SU-DHL-6 (cell line): ENCODE results near the gene CGB1.
"Not testable (repeated sequence)": the region's sequence is repeated elsewhere in the genome, so short reads cannot be mapped to it uniquely, and the experiment has no call there.

Experiments
- H2AFZ ChIP-seq: fragments of 200-600 bp; sonication (generic); 2 replicates; pipeline ENCODE4 v1.6.1; 2014; ENCODE audit warnings: low read depth, mild to moderate bottlenecking, moderate library complexity, mixed read lengths, antibody characterized with exemption, low read length; ENCODE audit not compliant: severe bottlenecking
- H3F3A ChIP-seq: fragments of 200-600 bp; shearing (Covaris generic); 2 replicates; pipeline ENCODE4 v1.6.0; 2016; ENCODE audit warnings: antibody characterized with exemption, mild to moderate bottlenecking; ENCODE audit not compliant: insufficient read depth
- H3K27ac ChIP-seq: fragments of 200-600 bp; sonication (generic); 2 replicates; pipeline ENCODE4 v1.5.1; 2016; ENCODE audit warnings: low read depth, mild to moderate bottlenecking, low read length, moderate library complexity, mixed read lengths
- H3K27me3 ChIP-seq: fragments of 200-600 bp; sonication (generic), shearing (Covaris generic); 2 replicates; pipeline ENCODE4 v1.6.0; 2014; ENCODE audit warnings: mild to moderate bottlenecking, low read length
- H3K36me3 ChIP-seq: fragments of 200-600 bp; sonication (generic); 2 replicates; pipeline ENCODE4 v1.6.1; 2014; ENCODE audit warnings: mild to moderate bottlenecking, low read length, mixed read lengths
- H3K4me2 ChIP-seq: fragments of 300-600, 200-600 bp; shearing (Covaris generic), sonication (generic); 2 replicates; pipeline ENCODE4 v1.6.0; 2014; ENCODE audit warnings: low read length, low read depth, mild to moderate bottlenecking; ENCODE audit not compliant: poor library complexity, severe bottlenecking
- H3K4me3 ChIP-seq: fragments of 200-600 bp; sonication (generic); 2 replicates; pipeline ENCODE4 v1.5.1; 2014; ENCODE audit warnings: antibody characterized with exemption, low read length, mild to moderate bottlenecking, mixed read lengths; ENCODE audit not compliant: insufficient read depth, poor library complexity, severe bottlenecking
- H3K79me2 ChIP-seq: fragments of 200-600 bp; sonication (generic); 2 replicates; pipeline ENCODE4 v1.6.1; 2014; ENCODE audit warnings: mild to moderate bottlenecking, low read length, moderate library complexity; ENCODE audit not compliant: insufficient read depth
- H3K9ac ChIP-seq: fragments of 200-600 bp; sonication (generic); 2 replicates; pipeline ENCODE4 v1.7.0; 2014; ENCODE audit warnings: mild to moderate bottlenecking, low read length
- H3K9me2 ChIP-seq: fragments of 200-600 bp; sonication (generic); replicated peaks from 2 replicates; pipeline ENCODE4 v1.6.1; 2014; ENCODE audit warnings: low read length; ENCODE audit not compliant: insufficient read depth
- H3K9me3 ChIP-seq: fragments of 200-600 bp; sonication (generic); 2 replicates; pipeline ENCODE4 v1.6.1; 2014; ENCODE audit warnings: low read length, mixed read lengths; ENCODE audit not compliant: insufficient read depth
- H4K20me1 ChIP-seq: fragments of 200-600 bp; sonication (generic); 2 replicates; pipeline ENCODE4 v1.6.1; 2014; ENCODE audit warnings: low read depth, mild to moderate bottlenecking, antibody characterized with exemption, low read length, moderate library complexity, mixed read lengths
- EZH2phosphoT487 ChIP-seq: fragments of 200-600 bp; sonication (generic), shearing (Covaris generic); conservative IDR thresholded peaks from 2 replicates; pipeline ENCODE4 v1.6.1; 2018; ENCODE audit warnings: mild to moderate bottlenecking, antibody characterized with exemption, low read length, moderate library complexity, mixed read lengths
- TF ChIP-seq, protein P1 (sequence below): fragments of 200-600 bp; sonication (generic); IDR thresholded peaks from one replicate; pipeline ENCODE4 v1.5.1; 2017; ENCODE audit warnings: antibody characterized with exemption, mild to moderate bottlenecking, low read length, moderate library complexity; ENCODE audit not compliant: insufficient read depth, poor library complexity, severe bottlenecking

The CGB1 gene

DNA sequence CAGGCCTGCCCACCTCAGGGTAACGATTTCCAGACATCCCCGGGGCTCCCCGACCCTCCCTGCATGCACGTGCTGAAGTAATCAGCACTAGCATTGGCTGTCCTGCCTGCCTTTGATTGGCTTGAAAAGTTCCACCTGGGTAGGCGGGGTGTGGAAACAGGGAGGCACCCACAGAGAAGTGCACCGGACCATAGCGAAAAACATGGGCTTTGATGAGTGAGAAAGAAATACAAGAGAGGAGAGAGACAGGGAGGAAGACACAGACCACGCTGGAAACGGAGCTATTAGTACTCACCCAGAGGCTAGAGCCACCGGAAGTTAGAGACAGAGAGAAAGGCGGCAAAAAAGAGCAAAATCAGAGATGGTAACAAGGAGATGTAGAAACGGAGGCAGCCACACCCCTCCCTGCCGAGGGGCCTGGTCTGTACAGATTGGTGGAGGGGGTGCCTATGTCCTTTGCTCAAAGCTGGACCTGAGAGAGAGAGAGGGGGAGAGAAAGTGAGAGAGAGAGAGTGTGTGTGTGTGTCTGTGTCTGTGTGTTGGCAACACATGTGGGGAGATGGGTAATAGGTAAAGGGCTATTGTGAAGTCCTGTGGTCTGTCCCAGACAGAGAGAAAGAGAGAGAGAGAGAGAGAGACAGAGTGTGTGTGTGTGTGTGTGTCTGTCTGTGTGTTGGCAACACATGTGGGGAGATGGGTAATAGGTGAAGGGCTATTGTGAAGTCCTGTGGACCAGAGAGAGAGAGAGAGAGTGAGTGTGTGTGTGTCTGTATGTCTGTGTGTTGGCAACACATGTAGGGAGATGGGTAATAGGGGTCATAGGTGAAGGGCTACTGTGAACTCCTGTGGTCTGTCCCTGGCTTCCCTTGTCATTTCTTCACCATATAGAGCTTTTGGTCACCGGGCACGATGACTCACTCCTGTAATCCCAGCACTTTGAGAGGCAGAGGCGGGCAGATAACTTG, 15.5 kb downstream of the CGB1 start:
- no peaks in the 10 kb centered on the region for H3F3A ChIP-seq
- no peak overlapping the region for H3K4me3 ChIP-seq
- no peaks in the 10 kb centered on the region for H3K9me2 ChIP-seq
- no peaks in the 10 kb centered on the region for H3K79me2 ChIP-seq
- H3K36me3 ChIP-seq, result no peaks in the 10 kb centered on the region
- H3K9ac ChIP-seq, result no peak overlapping the region
- H3K27me3 ChIP-seq, result no peaks in the 10 kb centered on the region
- H4K20me1 ChIP-seq, result no peaks in the 10 kb centered on the region
- H2AFZ ChIP-seq, result peak overlapping the region; percentile 27
- no peak overlapping the region for H3K27ac ChIP-seq
- H3K4me2 ChIP-seq, result peak overlapping the region; percentile 11
- no peak for TF ChIP-seq EZH2phosphoT487
- TF ChIP-seq, protein P1, sequence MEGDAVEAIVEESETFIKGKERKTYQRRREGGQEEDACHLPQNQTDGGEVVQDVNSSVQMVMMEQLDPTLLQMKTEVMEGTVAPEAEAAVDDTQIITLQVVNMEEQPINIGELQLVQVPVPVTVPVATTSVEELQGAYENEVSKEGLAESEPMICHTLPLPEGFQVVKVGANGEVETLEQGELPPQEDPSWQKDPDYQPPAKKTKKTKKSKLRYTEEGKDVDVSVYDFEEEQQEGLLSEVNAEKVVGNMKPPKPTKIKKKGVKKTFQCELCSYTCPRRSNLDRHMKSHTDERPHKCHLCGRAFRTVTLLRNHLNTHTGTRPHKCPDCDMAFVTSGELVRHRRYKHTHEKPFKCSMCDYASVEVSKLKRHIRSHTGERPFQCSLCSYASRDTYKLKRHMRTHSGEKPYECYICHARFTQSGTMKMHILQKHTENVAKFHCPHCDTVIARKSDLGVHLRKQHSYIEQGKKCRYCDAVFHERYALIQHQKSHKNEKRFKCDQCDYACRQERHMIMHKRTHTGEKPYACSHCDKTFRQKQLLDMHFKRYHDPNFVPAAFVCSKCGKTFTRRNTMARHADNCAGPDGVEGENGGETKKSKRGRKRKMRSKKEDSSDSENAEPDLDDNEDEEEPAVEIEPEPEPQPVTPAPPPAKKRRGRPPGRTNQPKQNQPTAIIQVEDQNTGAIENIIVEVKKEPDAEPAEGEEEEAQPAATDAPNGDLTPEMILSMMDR, result no peak
- H3K9me3 ChIP-seq, result no peaks in the 10 kb centered on the region

DNA sequence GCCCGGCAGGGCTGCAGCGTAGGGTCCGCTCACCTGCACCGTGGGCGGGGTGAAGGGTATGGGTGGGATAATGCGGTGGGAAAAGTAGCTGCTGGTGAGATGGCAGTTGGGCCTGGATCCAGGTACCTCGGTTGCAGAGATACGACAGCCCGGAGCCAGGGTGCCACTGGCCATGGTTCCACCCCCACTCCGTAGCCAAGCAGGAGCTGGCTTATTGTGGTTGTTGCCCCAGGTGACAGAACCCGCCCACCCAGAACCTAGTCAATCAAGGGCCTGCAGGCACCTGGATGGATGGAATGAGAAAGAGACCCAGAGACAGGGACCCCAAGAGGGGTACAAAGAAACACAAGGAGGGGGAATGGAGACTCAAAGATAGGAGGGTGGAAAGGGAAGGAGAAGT, 16.4 kb downstream of the CGB1 start:
- Histone ChIP-seq H3K27ac (no peak overlapping the region), H3K36me3 (no peaks in the 10 kb centered on the region), H2AFZ (no peak overlapping the region), H3K4me3 (no peak overlapping the region), H4K20me1 (no peaks in the 10 kb centered on the region), H3K9me2 (no peaks in the 10 kb centered on the region), H3K9me3 (no peaks in the 10 kb centered on the region), H3K4me2 (no peak overlapping the region), H3K27me3 (no peaks in the 10 kb centered on the region), H3F3A (no peaks in the 10 kb centered on the region), H3K9ac (no peak overlapping the region), H3K79me2 (no peaks in the 10 kb centered on the region)
- TF ChIP-seq EZH2phosphoT487, result no peak
- TF ChIP-seq, protein P1, result no peak

DNA sequence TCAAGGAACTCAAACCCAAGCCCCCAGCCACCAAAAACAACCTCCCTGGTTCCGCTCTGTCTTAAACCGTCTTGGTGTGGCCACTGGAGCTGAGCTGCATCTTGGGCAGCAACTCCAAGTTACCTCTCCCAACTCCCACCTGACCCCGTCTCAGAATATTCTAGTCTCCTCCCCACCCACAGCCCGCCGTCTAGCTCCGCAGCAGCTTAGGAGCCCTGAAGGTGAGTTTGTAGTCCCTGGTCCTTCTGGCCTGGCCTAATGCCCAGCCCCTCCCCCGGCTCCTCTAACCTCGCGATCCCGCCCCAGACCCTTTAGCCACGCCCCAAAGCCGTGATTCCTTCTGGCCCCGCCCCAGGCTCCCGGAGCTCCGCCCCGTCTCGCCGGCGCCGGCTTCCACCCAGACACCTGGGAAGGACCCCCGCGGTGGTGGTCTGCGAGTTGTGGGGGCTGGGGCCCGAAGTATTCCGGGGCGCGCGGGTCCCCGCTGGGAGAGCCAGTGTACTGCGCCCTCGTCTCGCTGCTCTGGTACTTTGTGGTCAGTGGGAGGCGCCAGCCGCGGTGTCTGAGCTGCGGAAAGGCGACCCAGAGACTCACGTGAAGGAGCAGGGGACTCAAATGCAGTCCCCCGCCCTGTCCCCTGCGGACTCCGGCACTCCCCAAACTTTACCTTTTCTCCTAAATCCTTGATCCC, 17.3 kb downstream of the CGB1 start:
- Histone ChIP-seq H3K27me3 (no peaks in the 10 kb centered on the region), H3F3A (no peaks in the 10 kb centered on the region), H3K27ac (no peak overlapping the region), H3K9me2 (no peaks in the 10 kb centered on the region), H3K79me2 (no peaks in the 10 kb centered on the region), H4K20me1 (no peaks in the 10 kb centered on the region), H3K9me3 (no peaks in the 10 kb centered on the region), H3K9ac (no peak overlapping the region), H3K4me3 (no peak overlapping the region), H3K36me3 (no peaks in the 10 kb centered on the region), H3K4me2 (no peak overlapping the region), H2AFZ (no peak overlapping the region)
- TF ChIP-seq, protein P1, result no peak
- TF ChIP-seq EZH2phosphoT487, result no peak

DNA sequence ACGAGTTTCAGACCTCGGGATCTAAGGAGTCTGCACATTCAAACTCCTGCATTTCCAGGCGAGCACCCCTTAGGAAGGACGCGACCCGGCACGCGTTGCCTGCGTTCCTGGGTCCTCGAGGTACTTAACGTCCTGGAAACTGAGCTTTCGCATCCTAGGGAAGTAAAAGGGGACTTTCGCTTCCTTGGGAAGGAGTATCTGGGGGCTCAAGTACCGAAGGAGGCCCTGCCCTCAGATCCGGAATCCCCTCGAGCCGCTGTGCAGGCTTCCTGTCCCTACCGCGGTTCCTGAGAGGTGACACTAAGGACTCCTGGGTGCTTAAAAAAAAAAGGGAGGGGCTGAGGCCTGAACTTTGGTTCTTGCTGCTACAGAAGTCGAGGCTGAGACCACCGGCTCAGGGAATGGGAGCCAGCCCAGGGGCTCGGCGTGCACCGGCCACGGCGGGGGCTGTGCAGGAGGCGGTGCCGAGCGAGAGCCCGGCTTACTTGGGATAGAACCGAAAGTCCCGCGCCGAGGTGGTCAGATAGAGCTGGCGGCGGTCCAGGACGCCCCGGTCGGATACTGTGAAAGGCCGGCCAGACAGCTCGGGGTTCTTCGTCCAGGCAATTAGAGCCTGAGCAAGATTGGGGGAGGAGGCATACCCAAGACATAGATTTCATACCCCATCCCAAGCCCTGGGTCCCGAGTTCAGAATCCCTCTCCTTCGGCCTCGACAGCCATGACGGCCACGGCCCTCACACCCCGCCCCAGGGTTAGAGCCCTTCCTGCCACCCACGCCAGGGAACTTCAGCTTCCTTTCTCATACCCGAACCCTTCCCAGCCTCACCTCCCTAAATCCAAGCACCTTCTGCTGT, 18.1 kb downstream of the CGB1 start:
- not testable (repeated sequence) for H3K27me3 ChIP-seq, H3K36me3 ChIP-seq, H3K79me2 ChIP-seq, H3F3A ChIP-seq, H2AFZ ChIP-seq, H3K9me2 ChIP-seq, H3K4me3 ChIP-seq, H3K27ac ChIP-seq, H4K20me1 ChIP-seq, H3K9me3 ChIP-seq
- Histone ChIP-seq H3K4me2 (peak overlapping the region; percentile 48), H3K9ac (peak overlapping the region; percentile 32; the same call in 1 of the 2 replicates)
